Endometrial microvascular endothelial cells (primary cell): Measurements from ENCODE around the gene PTPN12. TPM values are rescaled to one million over a fixed set of nuclear protein-coding genes. Genes with fewer than 3 reads are reported as not detected.
"Not testable (repeated sequence)": the region's sequence is repeated elsewhere in the genome, so short reads cannot be mapped to it uniquely, and the experiment has no call there.

Experiments
- in situ Hi-C: cut with HindIII; loops from 2 replicates; pipeline ENCODE4 v1.10.0; 2017; ENCODE audit warnings: low sequenced_read_pairs, low pct_unique_long_range_greater_than_20kb; ENCODE audit errors: inconsistent ontology term
- total RNA-seq: library from RNA; depleted of rRNA; stranded (reverse); fragments of >200 nt; gene quantifications from one replicate; pipeline ENCODE4 v1.2.3, GENCODE V29; 2015; ENCODE audit errors: inconsistent ontology term

PTPN12 gene
- 73.5 TPM for total RNA-seq

DNA sequence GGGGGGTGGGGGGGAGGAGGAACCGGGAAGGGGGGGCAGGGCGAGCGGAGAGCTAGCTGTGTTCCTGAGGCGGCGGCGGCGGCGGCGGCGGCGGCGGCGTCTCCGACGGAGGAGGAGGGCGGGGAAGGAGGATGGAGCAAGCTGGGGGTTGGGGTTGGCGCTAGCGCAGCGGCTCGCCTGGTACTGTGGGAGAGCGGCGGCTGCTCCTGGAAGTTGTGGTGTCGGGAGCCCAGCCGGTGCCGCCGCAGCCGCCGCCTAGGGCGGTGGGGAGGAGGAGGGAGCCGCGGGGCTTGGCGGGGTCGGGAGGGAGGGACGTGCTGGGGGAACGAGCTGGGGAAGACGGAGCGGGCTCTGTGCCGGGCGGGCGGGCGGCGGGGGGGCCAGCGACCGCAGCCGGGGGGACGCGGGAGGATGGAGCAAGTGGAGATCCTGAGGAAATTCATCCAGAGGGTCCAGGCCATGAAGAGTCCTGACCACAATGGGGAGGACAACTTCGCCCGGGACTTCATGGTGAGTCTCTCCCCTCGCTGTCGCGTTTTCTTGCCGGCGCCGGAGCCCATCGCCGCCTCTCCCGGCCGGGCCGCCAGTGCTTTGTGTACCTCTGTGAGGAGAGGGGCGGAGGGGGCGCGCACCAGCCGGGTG is at the start of gene PTPN12:
PTPN12 (plus strand) TSS at position 160 of the 642 bp plus-strand sequence; CDS start at position 412, 252 bp downstream.
- in situ Hi-C loops: no loop called here

DNA sequence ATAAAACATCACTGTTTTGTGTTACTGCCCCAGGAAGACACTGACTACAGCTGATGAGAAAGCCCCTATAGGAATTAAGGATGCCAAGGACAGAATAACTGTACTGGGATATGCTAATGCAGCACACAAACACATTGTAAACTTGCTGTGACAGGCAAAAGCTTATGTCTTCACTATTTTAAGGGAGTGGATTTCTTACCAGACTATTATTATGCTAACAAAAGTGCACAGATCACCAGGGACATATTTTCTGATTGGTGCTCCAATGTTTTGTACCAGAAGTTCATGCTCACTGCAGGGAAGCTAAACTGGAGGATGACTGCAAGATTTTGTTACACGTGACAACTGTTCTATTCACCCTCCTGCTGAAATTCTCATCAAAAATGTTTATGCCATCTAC is 48.1 kb upstream of the PTPN12 start:
- in situ Hi-C loops: no loop called here

DNA sequence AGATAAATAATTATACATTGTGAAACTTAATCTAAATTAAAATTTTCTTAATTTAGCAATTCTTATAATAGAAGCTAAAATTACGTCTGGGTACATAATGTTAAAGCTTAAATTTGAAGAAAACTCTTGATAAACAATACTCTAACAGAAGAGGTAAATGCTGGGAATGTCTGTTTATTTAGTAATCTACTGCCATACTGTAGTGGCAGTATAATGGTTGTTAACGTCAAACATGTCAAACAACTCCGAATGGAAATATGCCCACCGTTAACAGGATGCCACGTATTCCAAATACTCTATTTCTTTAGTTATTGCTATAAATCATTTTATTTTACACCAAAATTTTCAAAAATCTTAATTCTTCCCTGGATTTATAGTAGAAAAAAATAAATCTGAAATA is 40.0 kb upstream of the PTPN12 start:
- in situ Hi-C loops: no loop called here

DNA sequence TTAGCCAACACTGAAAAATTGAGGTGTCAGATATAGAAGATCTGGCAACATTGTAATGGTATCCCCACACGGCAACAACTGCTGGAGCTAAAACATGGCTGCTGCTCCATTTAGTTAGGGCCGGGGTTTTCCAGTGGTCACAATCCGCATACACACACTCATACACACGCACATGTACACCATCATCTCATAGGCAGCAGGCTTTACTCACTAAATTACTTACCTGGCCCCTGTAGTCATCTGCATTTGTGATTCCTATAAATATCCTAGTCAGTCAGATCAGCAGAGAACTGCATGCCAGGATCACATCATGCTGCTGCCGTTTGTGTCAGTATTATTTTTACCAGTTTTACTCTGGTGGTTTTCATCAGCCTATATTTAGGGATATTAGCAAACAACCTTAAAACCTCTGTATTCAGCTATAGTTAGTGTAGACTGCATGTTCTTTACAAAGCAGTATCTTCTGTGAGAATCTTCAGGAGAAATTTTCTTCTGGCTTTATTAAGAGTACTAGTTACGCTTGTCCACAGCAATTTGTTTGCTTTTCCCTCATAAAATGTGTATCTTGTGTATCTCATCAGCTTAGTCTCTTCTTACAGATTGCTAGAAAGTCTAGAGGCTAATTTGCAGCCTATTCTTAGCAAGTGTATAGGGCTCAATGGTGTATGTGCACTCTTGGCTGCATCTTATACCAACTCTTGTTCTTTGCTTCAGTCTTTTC is 38.3 kb upstream of the PTPN12 start:
- in situ Hi-C loops: no loop called here

DNA sequence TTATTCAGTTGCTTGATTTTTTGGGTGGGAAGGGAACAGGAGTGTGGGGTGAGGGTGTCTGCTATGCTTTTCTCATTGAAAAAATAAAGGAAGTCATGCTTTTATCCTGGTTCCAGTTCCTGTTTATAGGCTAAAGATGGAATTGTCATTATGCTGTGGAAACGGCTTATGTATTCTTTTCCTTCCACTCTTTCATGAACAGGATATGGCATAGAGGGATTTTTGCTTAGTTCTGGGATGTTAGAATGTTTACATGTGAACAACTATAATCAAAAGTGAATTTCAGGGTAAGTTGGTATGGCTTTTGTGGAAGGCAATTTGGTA is 35.9 kb upstream of the PTPN12 start:
- in situ Hi-C loops: no loop called here

DNA sequence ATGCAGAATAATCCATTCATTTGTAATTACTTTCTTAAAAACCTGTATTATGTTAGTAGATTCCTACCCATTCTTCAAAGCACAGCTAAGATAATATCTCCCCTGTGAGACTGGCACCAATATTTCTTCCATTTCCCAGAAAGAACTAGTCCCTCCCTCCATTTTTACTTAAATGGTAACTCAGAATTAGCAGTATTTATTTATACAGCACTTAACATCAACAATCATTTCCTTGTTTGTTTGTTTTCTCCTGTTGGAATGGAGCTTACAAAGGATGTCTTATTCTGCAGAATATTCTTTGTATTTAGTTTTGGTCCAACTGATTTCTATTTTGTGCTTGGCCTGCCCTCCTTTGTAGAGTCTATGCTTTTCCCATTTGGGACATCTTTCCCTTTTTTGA is 32.1 kb upstream of the PTPN12 start:
- in situ Hi-C loops: no loop called here

DNA sequence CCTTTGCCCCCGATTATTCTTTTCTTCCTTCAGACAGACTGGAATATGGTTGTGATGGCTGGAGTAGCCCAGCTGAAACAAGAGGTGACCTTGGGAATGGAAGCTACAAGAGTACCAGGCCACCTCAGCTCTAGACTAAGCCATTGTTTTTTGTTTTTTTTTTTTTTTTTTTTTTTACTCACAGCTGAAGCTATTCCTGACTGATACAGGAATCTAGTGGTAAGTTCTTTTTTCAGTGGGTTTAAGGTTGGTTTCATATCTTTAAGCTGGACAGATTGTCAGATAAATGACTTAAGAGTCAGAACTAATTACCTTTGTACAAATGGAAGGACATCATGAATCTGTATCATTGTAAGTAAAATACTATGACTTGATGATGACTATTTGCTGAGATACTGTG is 30.2 kb upstream of the PTPN12 start:
- in situ Hi-C loops: no loop called here

DNA sequence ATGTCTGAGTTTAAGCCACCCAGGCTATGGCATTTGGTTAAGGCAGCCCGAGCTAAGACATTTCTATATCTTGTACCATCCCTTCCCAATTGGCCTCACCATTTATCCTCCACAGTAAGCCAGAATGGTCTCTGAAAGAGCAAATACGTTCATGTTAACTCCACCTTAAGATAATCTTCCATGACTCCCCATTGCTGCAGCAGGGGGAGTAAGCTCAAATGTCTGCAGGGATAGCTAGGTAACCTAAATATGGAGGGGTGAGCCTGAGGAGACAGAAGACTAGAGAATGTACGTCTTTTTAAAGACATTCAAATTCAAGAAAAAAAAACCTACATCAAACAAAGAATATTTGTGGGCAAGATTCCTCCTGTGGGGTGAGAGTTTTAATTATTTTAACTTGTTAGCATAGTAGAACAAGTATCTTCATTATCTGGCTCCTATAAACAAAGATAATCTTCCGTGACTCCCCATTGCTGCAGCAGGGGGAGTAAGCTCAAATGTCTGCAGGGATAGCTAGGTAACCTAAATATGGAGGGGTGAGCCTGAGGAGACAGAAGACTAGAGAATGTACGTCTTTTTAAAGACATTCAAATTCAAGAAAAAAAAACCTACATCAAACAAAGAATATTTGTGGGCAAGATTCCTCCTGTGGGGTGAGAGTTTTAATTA is 24.0 kb upstream of the PTPN12 start:
- in situ Hi-C loops: not testable (repeated sequence)

DNA sequence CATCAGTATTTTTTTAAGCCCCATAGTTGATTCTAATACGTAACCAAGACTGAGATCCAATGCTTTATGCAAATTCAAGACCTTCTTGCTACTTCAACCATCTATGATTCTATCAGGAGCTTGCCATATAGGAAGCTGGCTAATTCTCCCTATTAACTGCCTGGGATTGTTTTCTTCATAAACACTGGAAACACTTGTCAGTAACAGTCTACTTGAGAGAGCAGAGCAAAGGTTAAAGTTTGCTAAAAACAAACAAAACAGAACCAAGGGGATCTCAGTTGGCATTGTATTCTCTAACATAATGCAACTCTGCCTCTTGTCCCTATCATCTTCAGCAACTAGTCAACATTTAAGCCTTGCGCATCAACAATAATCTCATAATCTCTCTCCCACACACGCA is 21.0 kb upstream of the PTPN12 start:
- in situ Hi-C loops: no loop called here

DNA sequence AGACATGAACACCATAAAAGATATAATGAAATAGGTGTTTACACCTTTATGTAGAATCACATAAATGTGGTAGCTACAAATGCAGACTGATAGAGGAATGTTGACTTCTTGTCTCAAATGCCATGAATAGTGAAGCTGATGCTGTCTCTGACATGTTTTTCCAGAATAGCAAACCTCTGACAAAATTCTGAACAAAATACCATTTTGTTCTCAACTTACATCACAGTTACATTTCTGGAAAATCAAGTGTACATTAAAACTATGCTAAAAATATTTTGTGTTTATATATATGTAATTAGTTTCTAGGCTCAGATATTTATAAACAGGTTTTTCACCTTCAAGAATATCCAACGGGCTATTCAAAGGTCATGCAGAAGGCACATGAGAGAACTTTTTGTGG is 16.8 kb upstream of the PTPN12 start:
- in situ Hi-C loops: no loop called here

DNA sequence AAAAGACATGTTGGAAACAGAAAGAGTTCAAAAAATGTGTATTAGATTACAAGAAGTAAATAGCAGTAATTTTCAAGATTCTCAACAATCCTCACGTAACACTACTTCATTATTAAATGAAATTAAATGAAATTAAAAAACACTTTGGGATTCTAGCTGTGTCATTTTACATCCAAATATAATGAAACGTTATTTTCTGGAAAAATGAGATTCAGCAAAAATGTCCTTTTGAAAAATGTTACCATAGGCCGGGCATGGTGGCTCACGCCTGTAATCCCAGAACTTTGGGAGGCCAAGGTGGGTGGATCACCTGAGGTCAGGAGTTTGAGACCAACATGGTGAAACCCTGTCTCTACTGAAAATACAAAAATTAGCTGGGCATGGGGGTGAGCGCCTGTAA is 15.6 kb upstream of the PTPN12 start:
- in situ Hi-C loops: not testable (repeated sequence)

DNA sequence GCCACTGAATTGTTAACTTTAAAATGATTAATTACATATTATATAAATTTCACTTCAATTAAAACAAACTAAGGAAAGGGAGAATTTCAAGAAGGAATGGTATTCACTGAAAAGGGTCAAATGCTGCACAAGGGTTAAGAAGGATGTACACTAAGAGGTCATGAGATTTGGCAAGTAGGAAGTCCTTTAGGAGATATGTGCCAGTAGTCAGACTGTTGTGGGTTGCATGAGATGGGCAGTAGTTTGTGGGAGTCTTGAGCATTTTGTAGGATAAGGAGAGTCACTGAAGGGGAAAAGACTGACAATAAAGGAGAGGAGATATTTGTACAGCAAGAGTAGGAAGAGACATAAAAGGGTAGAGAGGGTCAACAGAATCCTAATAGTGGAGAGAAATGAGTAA is 12.4 kb upstream of the PTPN12 start:
- in situ Hi-C loops: no loop called here

DNA sequence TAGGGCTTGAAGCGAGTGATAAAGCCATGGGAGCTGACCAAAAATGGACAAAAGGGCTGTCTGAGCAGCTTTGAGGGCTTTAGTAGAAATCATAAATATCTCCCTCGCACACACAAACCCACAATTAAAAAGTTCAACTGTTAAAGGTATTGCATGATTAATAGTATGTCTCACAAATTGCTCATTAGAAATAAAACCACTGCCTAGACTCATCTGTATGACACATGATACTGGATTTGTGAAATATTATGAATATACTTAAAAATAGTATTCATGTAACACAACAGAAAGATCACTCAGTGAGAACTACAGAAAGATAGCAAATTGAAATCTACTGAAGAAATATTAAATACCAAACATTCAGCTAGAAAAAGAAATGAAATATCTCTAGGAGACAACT is 11.9 kb upstream of the PTPN12 start:
- in situ Hi-C loops: no loop called here

DNA sequence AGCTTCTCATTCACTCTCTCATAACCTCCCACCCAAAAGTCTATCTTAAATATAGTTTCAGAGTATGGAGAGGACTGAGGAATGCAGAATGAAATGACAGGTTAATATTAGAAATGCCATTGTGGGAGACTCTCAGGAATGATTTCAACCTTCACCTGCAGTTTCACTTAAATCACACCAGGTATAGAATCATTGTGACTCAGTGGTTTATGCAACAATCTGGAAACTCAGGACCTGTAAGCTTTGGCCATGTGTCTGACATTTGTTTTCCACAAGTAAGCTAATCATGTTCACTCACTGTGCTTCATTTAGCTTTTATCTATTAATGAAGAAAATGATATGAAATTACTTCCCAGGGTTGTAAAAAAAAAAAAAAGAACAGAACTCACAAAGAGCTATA is 8.7 kb upstream of the PTPN12 start:
- in situ Hi-C loops: no loop called here

DNA sequence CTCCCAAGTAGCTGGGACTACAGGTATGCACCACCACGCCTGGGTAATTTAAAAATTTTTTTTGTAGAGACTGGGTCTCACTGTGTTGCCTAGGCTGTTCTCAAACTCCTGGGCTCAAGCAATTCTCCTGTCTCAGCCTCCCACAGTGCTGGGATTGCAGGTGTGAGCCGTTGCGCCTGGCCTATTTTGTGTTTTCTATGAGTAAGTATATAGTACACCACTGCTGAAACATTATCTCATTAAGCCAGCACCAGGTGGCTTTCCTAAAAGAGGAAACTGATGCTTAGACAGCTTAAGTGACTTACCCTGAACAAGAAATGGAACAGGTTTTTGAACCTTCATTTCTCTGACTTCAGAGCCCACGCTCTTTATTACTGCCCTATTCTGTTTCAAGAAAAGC is 7.8 kb upstream of the PTPN12 start:
- in situ Hi-C loops: no loop called here

DNA sequence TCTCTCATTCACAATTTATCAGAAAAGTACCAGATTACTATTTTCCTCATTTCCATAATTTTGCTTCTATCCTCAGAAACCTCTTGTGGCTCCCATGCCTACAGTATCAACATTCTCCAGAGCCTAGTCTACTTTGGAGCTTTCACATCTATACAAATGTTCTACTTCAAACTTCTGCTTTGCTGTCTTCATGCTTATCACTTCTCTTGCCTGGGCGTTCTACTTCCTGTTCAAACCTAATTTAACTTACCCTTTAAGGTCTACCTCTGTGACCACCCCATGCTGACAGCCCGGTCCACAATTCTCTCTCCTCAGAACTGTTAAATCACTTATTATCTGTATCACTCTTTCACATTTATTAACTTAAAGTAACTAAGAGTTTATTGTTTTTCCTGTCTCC is 6.1 kb upstream of the PTPN12 start:
- in situ Hi-C loops: no loop called here

DNA sequence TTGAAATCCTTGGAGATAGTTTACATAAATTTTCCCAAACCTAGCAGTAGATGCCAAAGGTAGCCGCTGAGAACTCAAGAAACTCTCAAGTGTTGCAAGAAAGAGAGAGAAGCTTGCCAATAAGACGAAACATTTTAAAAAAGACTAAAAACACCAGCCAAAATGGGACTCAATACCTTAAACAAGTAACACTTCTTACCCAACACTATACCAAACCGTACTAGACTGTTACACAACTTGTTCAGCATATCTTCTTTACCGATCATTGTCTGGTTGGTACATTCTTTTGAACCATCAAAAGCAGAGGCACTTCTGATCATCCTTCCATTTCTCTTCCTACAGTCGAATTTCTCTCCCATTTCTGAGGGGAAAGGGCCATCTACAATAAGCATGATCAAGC is 4.8 kb upstream of the PTPN12 start:
- in situ Hi-C loops: no loop called here

DNA sequence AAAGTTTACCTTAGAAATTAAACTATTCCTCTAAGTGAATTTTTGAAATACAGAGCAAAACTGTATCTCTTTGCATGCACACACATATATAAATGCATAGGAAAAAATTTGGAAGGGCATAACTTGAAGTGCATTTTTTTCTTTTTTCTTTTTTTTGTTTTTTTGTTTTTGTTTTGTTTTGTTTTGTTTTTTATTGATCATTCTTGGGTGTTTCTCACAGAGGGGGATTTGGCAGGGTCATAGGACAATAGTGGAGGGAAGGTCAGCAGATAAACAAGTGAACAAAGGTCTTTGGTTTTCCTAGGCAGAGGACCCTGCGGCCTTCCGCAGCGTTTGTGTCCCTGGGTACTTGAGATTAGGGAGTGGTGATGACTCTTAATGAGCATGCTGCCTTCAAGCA is 4.4 kb upstream of the PTPN12 start:
- in situ Hi-C loops: not testable (repeated sequence)

DNA sequence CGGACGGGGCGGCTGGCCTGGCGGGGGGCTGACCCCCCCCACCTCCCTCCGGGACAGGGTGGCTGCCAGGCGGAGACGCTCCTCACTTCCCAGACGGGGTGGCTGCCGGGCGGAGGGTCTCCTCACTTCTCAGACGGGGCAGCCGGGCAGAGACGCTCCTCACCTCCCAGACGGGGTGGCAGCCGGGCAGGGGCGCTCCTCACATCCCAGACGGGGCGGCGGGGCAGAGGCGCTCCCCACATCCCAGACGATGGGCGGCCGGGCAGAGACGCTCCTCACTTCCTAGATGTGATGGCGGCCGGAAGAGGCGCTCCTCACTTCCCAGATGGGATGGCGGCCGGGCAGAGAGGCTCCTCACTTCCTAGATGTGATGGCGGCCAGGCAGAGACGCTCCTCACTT is 3.0 kb upstream of the PTPN12 start:
- in situ Hi-C loops: not testable (repeated sequence)

DNA sequence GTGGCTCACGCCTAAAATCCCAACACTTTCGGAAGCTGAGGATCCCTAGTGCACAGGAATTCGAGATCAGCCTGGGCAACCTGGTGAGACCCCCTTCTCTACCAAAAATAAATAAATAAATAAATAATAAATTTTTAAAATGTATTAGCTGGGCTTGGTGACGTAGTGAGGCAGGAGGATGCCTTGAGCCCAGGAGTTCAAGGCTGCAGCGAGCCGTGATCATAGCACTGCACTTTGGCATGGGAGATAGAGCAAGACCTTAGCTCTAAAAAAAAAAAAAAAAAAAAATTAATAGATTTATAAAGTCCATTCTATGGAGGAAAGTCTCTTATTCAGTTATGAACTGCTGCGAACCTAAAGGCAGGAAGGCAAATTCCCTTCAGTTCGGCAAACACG is 1.1 kb upstream of the PTPN12 start:
- in situ Hi-C loops: no loop called here
